Activated naive CD4-positive, alpha-beta T cell treated with anti-CD3 and anti-CD28 coated beads for 36 hours (primary cell): ENCODE results near the gene HECTD3. TPM values are rescaled to one million over a fixed set of nuclear protein-coding genes. Genes with fewer than 3 reads are reported as not detected.
"Not testable (repeated sequence)": the region's sequence is repeated elsewhere in the genome, so short reads cannot be mapped to it uniquely, and the experiment has no call there.

ENCODE experiments used
- CTCF ChIA-PET: fragments of 350-600 bp; sonication (Branson Sonifier 250); formaldehyde crosslinking; loops from one replicate; lab custom pipeline; 2021; ENCODE audit warnings: antibody characterized with exemption; lab: Charles Lee
- DNase-seq: peaks from one replicate; pipeline ENCODE4 v3.0.0-alpha.2; 2020
- H3K27ac Mint-ChIP-seq: one replicate; pipeline ENCODE4 v1.8.0; 2021; ENCODE audit warnings: mild to moderate bottlenecking, mixed read lengths
- H3K27me3 Mint-ChIP-seq: one replicate; pipeline ENCODE4 v1.8.0; 2021; ENCODE audit warnings: low read depth, mixed read lengths
- H3K36me3 Mint-ChIP-seq: one replicate; pipeline ENCODE4 v1.8.0; 2021; ENCODE audit warnings: low read depth, mixed read lengths
- H3K4me1 Mint-ChIP-seq: one replicate; pipeline ENCODE4 v1.8.0; 2021; ENCODE audit warnings: low read depth, mixed read lengths
- H3K4me3 Mint-ChIP-seq: one replicate; pipeline ENCODE4 v1.8.0; 2021; ENCODE audit warnings: mild to moderate bottlenecking, moderate library complexity, mixed read lengths
- H3K9me3 Mint-ChIP-seq: one replicate; pipeline ENCODE4 v1.8.0; 2021; ENCODE audit warnings: mixed read lengths
- intact Hi-C: fragments of 100-400 bp; cut with micrococcal nuclease; formaldehyde crosslinking; loops from one replicate; pipeline ENCODE4 v1.15.1; 2023
- total RNA-seq, 2 experiments: library from RNA; stranded (reverse); gene quantifications; one replicate each; pipeline ENCODE4 v1.2.3, GENCODE V29; 2021

HECTD3 gene
- total RNA-seq, 2 experiments from 2014 or later, result 14.3 to 16.9 TPM

DNA sequence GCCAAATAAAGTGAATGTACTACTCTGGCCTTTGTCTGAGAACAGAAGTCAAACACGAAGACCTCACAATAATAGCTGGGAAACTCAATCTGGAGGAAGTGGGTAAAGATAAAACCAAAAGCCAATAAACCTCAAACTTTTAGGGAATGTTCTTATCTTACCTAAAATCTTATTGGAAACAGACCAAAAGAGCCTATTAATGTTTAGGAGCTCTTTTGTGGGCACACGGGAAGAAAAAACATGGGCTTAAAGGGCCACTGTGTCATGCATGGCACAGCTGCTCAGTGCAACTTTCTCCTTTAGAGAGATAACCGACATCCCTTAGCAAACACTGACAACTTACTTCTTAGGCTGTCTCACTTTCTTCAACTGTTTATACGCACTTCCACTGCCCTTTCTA, 40.8 kb downstream of the HECTD3 start:
- peaks cover 10% of the 10 kb centered on the region for H3K36me3 Mint-ChIP-seq
- intact Hi-C loops, result no loop called here
- DNase-seq, result no peak
- no peak overlapping the region for H3K27ac Mint-ChIP-seq
- H3K4me1 Mint-ChIP-seq, result peaks cover 8% of the 10 kb centered on the region
- no peaks in the 10 kb centered on the region for H3K27me3 Mint-ChIP-seq
- CTCF ChIA-PET, result no interaction called here
- H3K4me3 Mint-ChIP-seq, result no peak overlapping the region
- no peaks in the 10 kb centered on the region for H3K9me3 Mint-ChIP-seq

DNA sequence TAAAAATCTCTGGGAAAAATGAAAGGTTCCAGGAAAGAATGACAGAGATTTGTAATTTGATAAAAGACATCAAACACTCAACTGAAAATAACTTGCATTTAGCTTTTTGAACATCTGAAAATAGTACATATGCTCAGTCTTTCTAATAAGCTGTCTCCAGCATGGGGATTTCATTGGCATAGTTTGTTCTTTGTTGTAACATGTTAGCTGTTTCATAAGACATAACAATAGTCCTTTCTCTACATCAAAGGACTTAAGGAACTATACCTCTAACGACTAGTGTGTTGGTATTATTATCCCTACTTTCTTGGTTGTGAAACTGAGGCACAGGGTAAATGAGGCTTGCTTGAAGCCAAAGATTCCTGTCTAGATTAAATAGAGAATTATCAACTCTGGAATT, 46.7 kb downstream of the HECTD3 start:
- DNase-seq, result no peak
- Mint-ChIP-seq H3K4me3 (no peak overlapping the region), H3K27ac (no peak overlapping the region), H3K9me3 (no peaks in the 10 kb centered on the region), H3K27me3 (no peaks in the 10 kb centered on the region), H3K36me3 (peaks cover 13% of the 10 kb centered on the region), H3K4me1 (no peaks in the 10 kb centered on the region)
- intact Hi-C loops, result no loop called here
- CTCF ChIA-PET, result interaction anchor here (0.6 kb wide), 1 partner anchor 28 kb away, joined by 3 read pairs; no protein-coding TSS in a partner anchor

DNA sequence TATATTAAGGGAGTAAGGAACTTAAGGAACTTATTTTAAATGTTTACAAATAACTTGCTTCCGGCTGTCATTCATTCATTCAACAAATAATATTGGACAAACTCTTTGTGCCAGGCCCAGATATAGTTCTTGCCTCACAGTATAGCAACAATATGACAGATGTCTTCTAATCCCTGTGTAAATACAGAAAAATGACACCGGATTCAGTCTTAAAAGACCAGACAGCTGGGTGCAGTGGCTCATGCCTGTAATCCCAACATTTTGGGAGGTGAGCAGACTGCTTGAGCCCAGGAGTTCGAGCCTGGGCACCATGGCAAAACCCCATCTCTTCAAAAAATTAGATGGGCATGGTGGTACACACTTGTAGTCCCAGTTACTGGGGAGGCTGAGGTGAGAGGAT, 48.4 kb downstream of the HECTD3 start:
- Mint-ChIP-seq H3K4me1 (no peaks in the 10 kb centered on the region), H3K36me3 (peaks cover 12% of the 10 kb centered on the region), H3K27ac (no peak overlapping the region), H3K9me3 (no peaks in the 10 kb centered on the region), H3K27me3 (no peaks in the 10 kb centered on the region), H3K4me3 (no peak overlapping the region)
- intact Hi-C loops, result no loop called here
- no peak for DNase-seq
- CTCF ChIA-PET, result no interaction called here

DNA sequence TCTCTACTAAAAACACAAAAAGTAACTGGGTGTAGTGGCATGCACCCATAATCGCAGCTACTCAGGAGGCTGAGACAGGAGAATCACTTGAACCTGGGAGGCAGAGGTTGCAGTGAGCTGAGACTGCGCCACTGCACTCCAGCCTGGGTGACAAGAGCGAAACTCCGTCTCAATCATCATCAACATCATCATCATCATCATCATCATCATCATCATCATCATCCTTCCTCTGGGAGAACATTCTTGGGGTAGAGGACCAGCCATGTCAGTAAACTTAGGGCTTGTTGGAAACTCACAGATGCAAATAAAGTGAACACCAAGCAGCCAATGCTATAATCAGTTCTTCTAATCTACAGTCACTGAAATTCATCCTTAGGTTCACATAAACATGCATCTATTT, 49.1 kb downstream of the HECTD3 start:
- CTCF ChIA-PET, result not testable (repeated sequence)

DNA sequence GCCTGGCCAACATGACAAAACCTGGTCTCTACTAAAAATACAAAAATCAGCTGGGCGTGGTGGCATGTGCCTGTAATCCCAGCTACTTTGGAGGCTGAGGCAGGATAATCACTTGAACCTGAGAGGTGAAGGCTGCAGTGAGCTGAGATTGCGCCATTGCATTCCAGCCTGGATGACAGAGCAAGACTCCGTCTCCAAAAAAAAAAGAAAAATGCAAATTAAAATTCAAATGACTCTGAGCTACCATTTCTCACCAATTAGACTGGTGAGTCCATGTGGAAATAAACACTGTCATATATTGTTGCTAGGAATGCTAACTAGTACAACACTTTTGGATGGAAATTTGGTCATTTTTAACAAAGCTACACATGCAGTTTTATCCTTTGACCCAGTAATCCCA, 53.6 kb downstream of the HECTD3 start:
- DNase-seq, H3K9me3 Mint-ChIP-seq, H3K4me1 Mint-ChIP-seq, H3K27ac Mint-ChIP-seq, H3K27me3 Mint-ChIP-seq, H3K4me3 Mint-ChIP-seq, intact Hi-C loops: not testable (repeated sequence)
- H3K36me3 Mint-ChIP-seq, result peaks cover 26% of the 10 kb centered on the region
- CTCF ChIA-PET, result interaction anchor here (0.6 kb wide), 2 partner anchors 31 to 59 kb away, joined by 3 to 4 read pairs; no protein-coding TSS in a partner anchor

More for the DNA sequence above, 49.1 kb downstream of the HECTD3 start:
- H3K27me3 Mint-ChIP-seq, H3K9me3 Mint-ChIP-seq, H3K27ac Mint-ChIP-seq, DNase-seq, H3K4me3 Mint-ChIP-seq, H3K4me1 Mint-ChIP-seq, intact Hi-C loops: not testable (repeated sequence)
- H3K36me3 Mint-ChIP-seq, result peaks cover 12% of the 10 kb centered on the region

DNA sequence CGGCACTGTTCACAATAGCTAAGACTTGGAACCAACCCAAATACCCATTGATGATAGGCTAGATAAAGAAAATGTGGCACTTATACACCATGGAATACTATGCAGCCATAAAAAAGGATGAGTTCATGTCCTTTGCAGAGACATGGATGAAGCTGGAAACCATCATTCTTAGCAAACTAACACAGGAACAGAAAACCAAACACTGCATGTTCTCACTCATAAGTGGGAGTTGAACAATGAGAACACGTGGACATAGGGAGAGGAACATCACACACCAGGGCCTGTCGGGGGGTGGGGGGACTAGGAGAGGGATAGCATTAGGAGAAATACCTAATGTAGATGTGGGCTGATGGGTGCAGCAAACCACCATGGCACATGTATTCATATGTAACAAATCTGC, 55.0 kb downstream of the HECTD3 start:
- CTCF ChIA-PET, H3K27ac Mint-ChIP-seq, H3K27me3 Mint-ChIP-seq, H3K4me3 Mint-ChIP-seq, DNase-seq, H3K4me1 Mint-ChIP-seq, intact Hi-C loops, H3K9me3 Mint-ChIP-seq: not testable (repeated sequence)
- peaks cover 22% of the 10 kb centered on the region for H3K36me3 Mint-ChIP-seq

Other genes with a start within 250 kb of the HECTD3 start
- gene RPS8, start 235.8 kb downstream of the HECTD3 start, total RNA-seq, result 1,000 to 10,000 TPM; 3,619 to 3,772 TPM
- under 1 TPM; 0.74 to 0.79 TPM for gene BEST4, start 223.2 kb downstream of the HECTD3 start, total RNA-seq
- 10 to 100 TPM; 44.2 to 46.7 TPM for gene PLK3, start 210.9 kb downstream of the HECTD3 start, total RNA-seq
- under 1 TPM; 0.62 to 0.67 TPM for gene DYNLT4, start 204.0 kb downstream of the HECTD3 start, total RNA-seq
- gene BTBD19, start 202.8 kb downstream of the HECTD3 start, total RNA-seq, result 1 to 10 TPM; 5.9 to 6.7 TPM
- 1 to 10 TPM in 1 of 2 experiments, under 1 TPM in 1; 0.94 to 1.0 TPM for gene PTCH2, start 168.1 kb downstream of the HECTD3 start, total RNA-seq
- 10 to 100 TPM; 43.5 to 48.3 TPM for gene EIF2B3, start 24.7 kb downstream of the HECTD3 start, total RNA-seq
- gene UROD, start 930 bp upstream of the HECTD3 start, total RNA-seq, result 100 to 1,000 TPM; 117 to 126 TPM
- under 1 TPM; 0.15 to 0.26 TPM for gene ZSWIM5, start 195.3 kb upstream of the HECTD3 start, total RNA-seq